ENCODE data around the gene COPS9.

DNA sequence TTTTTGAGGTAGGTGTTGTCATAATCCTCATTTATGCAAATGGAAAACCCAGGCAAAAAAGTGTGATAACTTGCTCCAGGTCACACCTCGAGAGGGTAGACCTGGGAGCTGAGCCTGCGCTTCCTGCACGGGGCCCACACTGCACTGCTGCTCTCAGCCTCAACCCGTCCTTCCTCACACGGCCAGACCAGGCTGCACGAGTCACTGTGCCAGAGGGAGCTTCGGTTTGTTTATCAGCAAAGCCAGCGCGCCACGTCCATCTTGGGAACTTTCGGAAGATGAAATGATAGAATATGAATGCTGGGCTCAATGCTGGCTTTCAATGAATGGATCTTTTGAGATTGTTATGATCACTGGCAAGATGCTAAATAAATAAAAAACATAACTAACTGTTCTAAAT is 14.4 kb downstream of the COPS9 start:
- TF ChIP-seq, protein P1, sequence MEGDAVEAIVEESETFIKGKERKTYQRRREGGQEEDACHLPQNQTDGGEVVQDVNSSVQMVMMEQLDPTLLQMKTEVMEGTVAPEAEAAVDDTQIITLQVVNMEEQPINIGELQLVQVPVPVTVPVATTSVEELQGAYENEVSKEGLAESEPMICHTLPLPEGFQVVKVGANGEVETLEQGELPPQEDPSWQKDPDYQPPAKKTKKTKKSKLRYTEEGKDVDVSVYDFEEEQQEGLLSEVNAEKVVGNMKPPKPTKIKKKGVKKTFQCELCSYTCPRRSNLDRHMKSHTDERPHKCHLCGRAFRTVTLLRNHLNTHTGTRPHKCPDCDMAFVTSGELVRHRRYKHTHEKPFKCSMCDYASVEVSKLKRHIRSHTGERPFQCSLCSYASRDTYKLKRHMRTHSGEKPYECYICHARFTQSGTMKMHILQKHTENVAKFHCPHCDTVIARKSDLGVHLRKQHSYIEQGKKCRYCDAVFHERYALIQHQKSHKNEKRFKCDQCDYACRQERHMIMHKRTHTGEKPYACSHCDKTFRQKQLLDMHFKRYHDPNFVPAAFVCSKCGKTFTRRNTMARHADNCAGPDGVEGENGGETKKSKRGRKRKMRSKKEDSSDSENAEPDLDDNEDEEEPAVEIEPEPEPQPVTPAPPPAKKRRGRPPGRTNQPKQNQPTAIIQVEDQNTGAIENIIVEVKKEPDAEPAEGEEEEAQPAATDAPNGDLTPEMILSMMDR (IDR thresholded peaks at IDR 0.05 in 2 of 3, conservative IDR thresholded peaks at IDR 0.05 in 1 of 3; ENCODE audit: control insufficient read depth in 2 of 3, extremely low read depth in 1 of 3, insufficient read depth in 1 of 3, low read depth in 3 of 3, low read length in 3 of 3): no peak
- TF ChIP-seq KLF5 (IDR thresholded peaks at IDR 0.05; ENCODE audit: partially characterized antibody): no peak
- TF ChIP-seq KDM1A (IDR thresholded peaks at IDR 0.05; ENCODE audit: borderline replicate concordance): no peak
- no peak for TF ChIP-seq BCL3 (IDR thresholded peaks at IDR 0.05; ENCODE audit: borderline replicate concordance, insufficient read depth, low read depth, low read length, poor library complexity, severe bottlenecking)
- no peak for TF ChIP-seq NRF1 (conservative IDR thresholded peaks at IDR 0.05; ENCODE audit: low read depth, low read length)
- no peak for TF ChIP-seq KAT2A (conservative IDR thresholded peaks at IDR 0.05; ENCODE audit: control insufficient read depth, low read depth, low read length)
- TF ChIP-seq MTA3 (IDR thresholded peaks at IDR 0.05; ENCODE audit: borderline replicate concordance, low read length): no peak
- no peak for TF ChIP-seq POLR2A (IDR thresholded peaks at IDR 0.05; ENCODE audit: low read depth, low read length)
- TF ChIP-seq SRF (IDR thresholded peaks at IDR 0.05; ENCODE audit: low read depth in 2 of 2, low read length in 2 of 2): no peak
- no peak for TF ChIP-seq STAT3 (IDR thresholded peaks at IDR 0.05; ENCODE audit: low read depth, low read length)
- TF ChIP-seq SP1 (IDR thresholded peaks at IDR 0.05; ENCODE audit: low read depth, low read length): no peak
- no peak for TF ChIP-seq TAF1 (IDR thresholded peaks at IDR 0.05; ENCODE audit: borderline replicate concordance, low read depth, low read length)
- TF ChIP-seq EZH2 (IDR thresholded peaks at IDR 0.05; ENCODE audit: borderline replicate concordance, control insufficient read depth, low read depth, low read length): no peak
